ENCODE data around the gene DCC.

The DCC gene

DNA sequence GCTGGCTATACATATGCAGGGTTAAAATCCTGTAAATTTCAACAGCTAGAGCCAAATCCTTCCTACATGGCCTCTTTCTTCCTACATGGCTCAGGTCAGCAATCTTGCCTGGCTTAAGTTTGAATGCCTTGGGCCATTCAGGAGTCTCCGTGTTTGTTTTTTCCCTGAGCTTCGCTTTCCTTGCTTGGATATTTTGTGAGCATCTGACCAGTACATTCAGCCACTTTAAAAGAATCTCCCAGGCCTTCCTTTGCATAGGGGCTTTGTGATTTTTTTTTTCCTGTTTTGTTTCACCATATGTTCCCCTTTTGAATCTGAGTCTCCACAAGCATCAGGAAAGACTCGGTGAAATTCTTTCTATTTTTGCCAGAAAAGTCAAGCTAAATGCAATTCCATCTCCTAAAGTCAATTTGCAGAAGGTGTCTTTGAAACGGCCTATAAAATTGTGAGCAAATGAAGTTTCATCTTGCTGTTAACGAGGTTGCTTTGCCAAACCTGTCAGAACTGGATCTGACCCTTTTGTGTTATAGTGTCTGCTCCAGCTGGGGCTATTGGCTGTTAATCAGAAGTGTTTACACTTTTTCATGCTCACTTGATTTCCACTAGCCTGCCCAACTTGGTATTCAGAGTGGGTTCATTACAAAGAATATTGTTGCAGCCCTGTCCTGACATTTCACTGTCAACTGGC is 256.9 kb downstream of the DCC start:
- DNase-seq (ENCODE audit: low read depth): no peak
- H3K4me3 ChIP-seq (ENCODE audit: control insufficient read depth, low read depth, low read length): no peak overlapping the region
- TF ChIP-seq, protein P1, sequence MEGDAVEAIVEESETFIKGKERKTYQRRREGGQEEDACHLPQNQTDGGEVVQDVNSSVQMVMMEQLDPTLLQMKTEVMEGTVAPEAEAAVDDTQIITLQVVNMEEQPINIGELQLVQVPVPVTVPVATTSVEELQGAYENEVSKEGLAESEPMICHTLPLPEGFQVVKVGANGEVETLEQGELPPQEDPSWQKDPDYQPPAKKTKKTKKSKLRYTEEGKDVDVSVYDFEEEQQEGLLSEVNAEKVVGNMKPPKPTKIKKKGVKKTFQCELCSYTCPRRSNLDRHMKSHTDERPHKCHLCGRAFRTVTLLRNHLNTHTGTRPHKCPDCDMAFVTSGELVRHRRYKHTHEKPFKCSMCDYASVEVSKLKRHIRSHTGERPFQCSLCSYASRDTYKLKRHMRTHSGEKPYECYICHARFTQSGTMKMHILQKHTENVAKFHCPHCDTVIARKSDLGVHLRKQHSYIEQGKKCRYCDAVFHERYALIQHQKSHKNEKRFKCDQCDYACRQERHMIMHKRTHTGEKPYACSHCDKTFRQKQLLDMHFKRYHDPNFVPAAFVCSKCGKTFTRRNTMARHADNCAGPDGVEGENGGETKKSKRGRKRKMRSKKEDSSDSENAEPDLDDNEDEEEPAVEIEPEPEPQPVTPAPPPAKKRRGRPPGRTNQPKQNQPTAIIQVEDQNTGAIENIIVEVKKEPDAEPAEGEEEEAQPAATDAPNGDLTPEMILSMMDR (IDR thresholded peaks at IDR 0.05; ENCODE audit: control insufficient read depth, insufficient read depth, low read depth, low read length, missing control alignments): no peak

DNA sequence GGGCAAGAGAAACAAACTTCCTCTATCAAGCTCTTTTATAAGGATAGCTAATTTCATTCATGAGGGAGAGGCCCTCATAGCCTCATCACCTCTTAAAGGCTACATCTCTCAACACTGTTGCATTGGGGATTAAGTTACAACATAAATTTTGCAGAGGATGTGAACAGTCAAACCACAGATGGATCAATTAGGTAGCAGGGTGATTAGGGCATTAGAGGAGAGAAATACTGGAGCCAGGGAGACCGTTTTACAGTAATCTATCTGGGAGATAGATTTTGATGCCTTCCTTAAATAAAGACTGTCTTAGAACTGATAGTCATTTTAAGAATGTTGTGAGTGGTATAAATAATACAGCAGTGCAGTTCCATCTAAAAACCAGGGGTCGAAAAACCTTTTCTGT is 258.9 kb downstream of the DCC start:
- H3K4me3 ChIP-seq (ENCODE audit: control insufficient read depth, low read depth, low read length): no peak overlapping the region
- no peak for DNase-seq (ENCODE audit: low read depth)
- TF ChIP-seq, protein P1 (IDR thresholded peaks at IDR 0.05; ENCODE audit: control insufficient read depth, insufficient read depth, low read depth, low read length, missing control alignments): no peak

DNA sequence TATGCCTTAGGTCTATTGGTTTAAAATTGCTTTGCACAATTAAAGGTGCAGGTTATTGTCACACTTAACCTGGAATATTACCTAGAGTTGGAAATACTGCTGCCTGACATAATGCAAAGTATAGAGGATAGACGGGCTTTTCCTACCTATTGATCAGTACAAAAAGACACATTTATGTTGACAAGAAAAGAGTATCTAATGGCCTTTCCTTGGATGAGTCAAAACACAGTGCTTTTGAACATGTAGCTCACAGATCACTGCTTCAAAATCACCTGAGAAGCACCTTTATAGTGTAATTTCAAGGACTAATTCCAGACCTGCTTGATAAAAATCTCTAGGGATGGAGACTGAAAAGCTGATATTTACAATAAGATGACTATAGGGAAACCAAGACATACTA is 262.8 kb downstream of the DCC start:
- TF ChIP-seq, protein P1 (IDR thresholded peaks at IDR 0.05; ENCODE audit: control insufficient read depth, insufficient read depth, low read depth, low read length, missing control alignments): no peak
- no peak for DNase-seq (ENCODE audit: low read depth)
- no peak overlapping the region for H3K4me3 ChIP-seq (ENCODE audit: control insufficient read depth, low read depth, low read length)

DNA sequence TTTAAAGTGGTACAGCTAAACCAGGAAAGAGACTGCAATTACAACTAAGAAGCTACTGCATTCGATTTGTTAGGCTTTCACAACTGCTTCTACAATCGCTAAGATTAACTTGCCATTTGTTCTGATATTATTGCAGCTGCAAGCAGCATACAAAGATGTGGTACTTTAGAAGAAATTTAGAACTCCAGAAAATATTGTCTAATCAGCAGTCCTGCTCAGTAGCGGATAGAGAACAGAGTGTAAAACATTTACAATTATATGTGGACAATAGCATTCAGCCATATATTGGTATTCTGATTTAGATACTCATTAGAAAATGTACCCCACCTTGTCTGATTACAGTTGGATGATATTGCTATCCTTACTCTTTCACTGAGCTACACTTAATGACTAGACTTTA is 265.3 kb downstream of the DCC start:
- H3K4me3 ChIP-seq (ENCODE audit: control insufficient read depth, low read depth, low read length): no peak overlapping the region
- no peak for DNase-seq (ENCODE audit: low read depth)
- TF ChIP-seq, protein P1 (IDR thresholded peaks at IDR 0.05; ENCODE audit: control insufficient read depth, insufficient read depth, low read depth, low read length, missing control alignments): no peak

DNA sequence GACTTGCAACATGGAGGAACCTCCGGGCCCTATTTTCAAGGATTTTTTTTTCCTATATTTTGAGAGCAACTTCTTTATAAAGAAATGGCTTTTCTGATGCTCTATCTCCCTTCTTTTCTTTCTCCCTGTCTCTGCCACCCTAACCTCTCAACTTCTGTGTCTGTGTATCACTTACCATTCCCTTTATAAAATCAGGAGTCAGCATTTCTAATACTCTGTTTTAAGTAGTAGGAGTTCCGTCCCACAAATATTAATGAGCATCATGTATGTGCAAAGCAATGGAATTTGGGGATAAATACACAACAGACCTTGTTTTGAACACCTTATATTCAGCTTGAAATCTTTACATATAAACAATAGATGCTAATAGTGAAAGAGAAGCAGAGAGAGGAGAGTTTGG is 268.0 kb downstream of the DCC start:
- no peak for DNase-seq (ENCODE audit: low read depth)
- TF ChIP-seq, protein P1 (IDR thresholded peaks at IDR 0.05; ENCODE audit: control insufficient read depth, insufficient read depth, low read depth, low read length, missing control alignments): no peak

DNA sequence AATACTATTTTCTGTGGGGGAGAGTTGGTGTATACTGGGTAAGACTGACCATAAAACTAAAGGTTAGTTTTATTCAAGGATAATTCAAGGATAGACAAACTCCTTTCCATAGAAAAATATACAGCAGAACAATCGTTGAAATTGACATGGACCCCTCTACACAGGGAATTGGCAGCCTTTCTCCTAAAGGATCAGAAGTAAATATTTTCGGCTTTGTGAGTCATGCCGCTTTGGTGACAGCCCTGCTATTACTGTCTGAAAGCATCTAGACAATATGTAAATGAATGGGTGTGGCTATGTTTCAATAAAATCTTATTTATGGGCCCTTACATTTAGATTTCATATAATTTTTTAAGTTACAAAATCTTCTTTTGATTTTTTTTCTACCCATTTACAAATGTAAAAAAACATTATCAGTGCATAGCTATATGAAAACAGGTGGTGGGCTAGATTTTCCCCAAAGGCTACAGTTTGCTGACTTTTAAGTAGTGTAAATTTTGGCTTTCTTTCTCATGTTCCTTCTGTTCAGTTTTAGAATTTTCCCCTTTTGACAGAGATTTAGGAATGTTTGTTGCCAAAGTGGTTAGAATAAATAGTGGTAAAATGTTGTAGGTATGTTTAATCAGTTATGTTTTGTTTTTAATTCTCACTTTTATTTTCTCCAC is 270.6 kb downstream of the DCC start:
- TF ChIP-seq, protein P1 (IDR thresholded peaks at IDR 0.05; ENCODE audit: control insufficient read depth, insufficient read depth, low read depth, low read length, missing control alignments): no peak
- no peak for DNase-seq (ENCODE audit: low read depth)
- no peak overlapping the region for H3K4me3 ChIP-seq (ENCODE audit: control insufficient read depth, low read depth, low read length)

More for the DNA sequence above, 268.0 kb downstream of the DCC start:
- no peak overlapping the region for H3K4me3 ChIP-seq (ENCODE audit: control insufficient read depth, low read depth, low read length)
